OCI-LY7 (cell line): Measurements from ENCODE around the gene TEKT5. TPM values are rescaled to one million over a fixed set of nuclear protein-coding genes. Genes with fewer than 3 reads are reported as not detected.
A peak's percentile ranks its signal among the peaks of the same experiment; 100 is the strongest.

ENCODE experiments used
- Bru-seq: library from RNA; stranded (reverse); fragments of 400-500 nt; gene quantifications from one replicate; lab custom pipeline; 2021; lab: Mats Ljungman, UMichigan
- BruChase-seq, 2 experiments: library from RNA; stranded (reverse); fragments of 400-500 nt; gene quantifications; one replicate each; lab custom pipeline; 2021; lab: Mats Ljungman, UMichigan
- BruUV-seq: library from RNA; stranded (reverse); fragments of 400-500 nt; replicated peaks from 2 replicates; lab custom pipeline; 2021; lab: Mats Ljungman, UMichigan
- CTCF ChIA-PET: fragments of 300-600 bp; sonication (Branson Sonifier 250); formaldehyde crosslinking; loops from one replicate; lab custom pipeline; 2022; ENCODE audit warnings: antibody characterized with exemption; ENCODE audit not compliant: unreplicated experiment; lab: Charles Lee
- POLR2A ChIA-PET: fragments of 300-600 bp; sonication (Branson Sonifier 250); formaldehyde crosslinking; loops from one replicate; lab custom pipeline; 2022; ENCODE audit warnings: antibody characterized with exemption; lab: Charles Lee
- DNase-seq: peaks from one replicate; pipeline ENCODE4 v3.0.0-alpha.2; 2015; ENCODE audit warnings: low spot score
- H2AFZ ChIP-seq: fragments of 200-600 bp; sonication (generic), shearing (Covaris generic); 2 replicates; pipeline ENCODE4 v1.6.1; 2014; ENCODE audit warnings: mild to moderate bottlenecking, antibody characterized with exemption, low read length, moderate library complexity
- H3K27ac ChIP-seq: fragments of 200-600 bp; sonication (generic); 2 replicates; pipeline ENCODE4 v1.5.1; 2014; ENCODE audit warnings: mixed run types, low read depth, mild to moderate bottlenecking, moderate library complexity, low read length, inconsistent platforms; ENCODE audit not compliant: poor library complexity, severe bottlenecking
- H3K36me3 ChIP-seq: fragments of 200-600 bp; sonication (generic); 2 replicates; pipeline ENCODE4 v1.6.1; 2014; ENCODE audit warnings: mild to moderate bottlenecking, antibody characterized with exemption, low read length, moderate library complexity, mixed read lengths; ENCODE audit not compliant: insufficient read depth
- H3K4me1 ChIP-seq: fragments of 200-600 bp; sonication (generic); 2 replicates; pipeline ENCODE4 v1.5.1; 2014; ENCODE audit warnings: mild to moderate bottlenecking, low read length; ENCODE audit not compliant: insufficient read depth, poor library complexity, severe bottlenecking
- H3K4me2 ChIP-seq: fragments of 200-600 bp; sonication (generic); 2 replicates; pipeline ENCODE4 v1.6.1; 2014; ENCODE audit warnings: mild to moderate bottlenecking, low read length
- H3K4me3 ChIP-seq: fragments of 200-600 bp; sonication (generic); 2 replicates; pipeline ENCODE4 v1.5.1; 2014; ENCODE audit warnings: mild to moderate bottlenecking, low read depth, low read length; ENCODE audit not compliant: poor library complexity, severe bottlenecking
- H3K79me2 ChIP-seq: fragments of 200-600 bp; sonication (generic); 2 replicates; pipeline ENCODE4 v1.6.1; 2016; ENCODE audit warnings: low read depth, mild to moderate bottlenecking, low read length, moderate library complexity, mixed read lengths; ENCODE audit not compliant: insufficient read depth
- H3K9me2 ChIP-seq: fragments of 200-600 bp; sonication (generic); 2 replicates; pipeline ENCODE4 v1.6.1; 2016; ENCODE audit warnings: mild to moderate bottlenecking, low read length, mixed read lengths; ENCODE audit not compliant: insufficient read depth
- H3K9me3 ChIP-seq: fragments of 200-600 bp; sonication (generic); 2 replicates; pipeline ENCODE4 v1.6.1; 2014; ENCODE audit warnings: mild to moderate bottlenecking, mixed run types, low read length, mixed read lengths
- H4K20me1 ChIP-seq: fragments of 200-600 bp; sonication (generic); 2 replicates; pipeline ENCODE4 v1.6.1; 2014; ENCODE audit warnings: mild to moderate bottlenecking, antibody characterized with exemption, low read length, moderate library complexity, mixed read lengths; ENCODE audit not compliant: insufficient read depth
- CTCF ChIP-seq: fragments of 200-600 bp; sonication (generic); conservative IDR thresholded peaks from 2 replicates; pipeline ENCODE4 v1.5.1; 2014; ENCODE audit warnings: mild to moderate bottlenecking, antibody characterized with exemption, low read length, moderate library complexity, mixed read lengths
- EZH2phosphoT487 ChIP-seq: fragments of 200-600 bp; sonication (generic); IDR thresholded peaks from 2 replicates; pipeline ENCODE4 v1.6.1; 2018; ENCODE audit warnings: low read depth, borderline replicate concordance, mild to moderate bottlenecking, mixed run types, antibody characterized with exemption, low read length, moderate library complexity, mixed read lengths
- intact Hi-C: fragments of 100-400 bp; cut with micrococcal nuclease; formaldehyde crosslinking; loops from one replicate; pipeline ENCODE4 v1.10.0; 2022; ENCODE audit not compliant: unreplicated experiment
- long read RNA-seq: library from polyadenylated mRNA; stranded (forward); transcript quantifications from one replicate; pipeline ENCODE4 v2.0.0, GENCODE V29; 2022
- total RNA-seq, 2 experiments: library from RNA; depleted of rRNA in 1 of 2; stranded (reverse); fragments of >200 nt in 1 of 2; shearing (Covaris generic) in 1 of 2; gene quantifications; 2 replicates each; pipeline ENCODE4 v1.2.3, GENCODE V29; 2014 to 2022

Gene TEKT5
- total RNA-seq (2014; rRNA removed; shearing (Covaris generic)) (0.32 TPM in 1 of 2 replicates, not detected in the other), total RNA-seq (2022) (0.74 and 1.00 TPM in 2 replicates), Bru-seq, nascent RNA (percentile 11 among the genes with signal in this experiment), BruChase-seq, experiment 1, labeled RNA remaining after a 6-hour chase (percentile 17 among the genes with signal in this experiment), BruChase-seq, experiment 2, labeled RNA remaining after a 2-hour chase (percentile 17 among the genes with signal in this experiment)
- long read RNA-seq = 0 reads

- no peak for DNase-seq
- H2AFZ ChIP-seq = no peak within 1 kb of the TSS
- no peak within 1 kb of the TSS for H3K27ac ChIP-seq
- H3K9me3 ChIP-seq = no peaks in the 10 kb centered on the region
- ChIA-PET POLR2A (no interaction called here), CTCF (no interaction called here)
- TF ChIP-seq EZH2phosphoT487 (no peak), CTCF (no peak)
- H3K36me3 ChIP-seq = no peaks in the 10 kb centered on the region
- H3K4me2 ChIP-seq = no peak within 1 kb of the TSS
- no peaks in the 10 kb centered on the region for H3K79me2 ChIP-seq
- H3K9me2 ChIP-seq = no peaks in the 10 kb centered on the region
- no TSS peak for BruUV-seq
- intact Hi-C loops = no loop called here
- no peaks in the 10 kb centered on the region for H4K20me1 ChIP-seq
- no peak within 1 kb of the TSS for H3K4me3 ChIP-seq
- no peaks in the 10 kb centered on the region for H3K4me1 ChIP-seq
These were observed at the start of gene TEKT5 for GRCh38 chr16:10694830-10695229. Gene TEKT5, minus strand, starts transcription at chr16:10694930. Its CDS starts 57 bp downstream, at chr16:10694873.

GRCh38 chr16:10743610-10744369 lies 49.1 kb upstream of the TEKT5 start, which contains the start of gene NUBP1:
Gene NUBP1, plus strand, starts transcription at chr16:10743842. Its CDS starts 22 bp downstream, at chr16:10743864.
- POLR2A ChIA-PET = interaction anchor here (0.6 to 3.0 kb wide), 14 partner anchors 9 to 343 kb away, joined by 3 to 13 read pairs (median 4); partner anchors contain the start of genes CIITA and DEXI

GRCh38 chr16:10743227-10743609 lies 48.5 kb upstream of the TEKT5 start:
- peak overlapping the region; percentile 70 for H3K4me2 ChIP-seq
- BruUV-seq = TSS peak; percentile 91
- peaks cover 38% of the 10 kb centered on the region for H3K4me1 ChIP-seq
- H3K9me3 ChIP-seq = no peaks in the 10 kb centered on the region
- H3K79me2 ChIP-seq = peaks cover 6% of the 10 kb centered on the region; the same call in 1 of the 2 replicates
- DNase-seq = no peak
- no peaks in the 10 kb centered on the region for H4K20me1 ChIP-seq
- CTCF ChIA-PET = interaction anchor here (0.6 kb wide), 1 partner anchor 1054 kb away, joined by 3 read pairs; no protein-coding TSS in a partner anchor
- peak overlapping the region; percentile 70 for H3K4me3 ChIP-seq
- peak overlapping the region; percentile 73 for H2AFZ ChIP-seq
- TF ChIP-seq CTCF (no peak), EZH2phosphoT487 (no peak)
- H3K36me3 ChIP-seq = peaks cover 23% of the 10 kb centered on the region
- POLR2A ChIA-PET = interaction anchor here (0.7 to 3.0 kb wide), 4 partner anchors 10 to 343 kb away, joined by 3 to 13 read pairs (median 8); partner anchors contain the start of gene CIITA
- peak overlapping the region; percentile 75 for H3K27ac ChIP-seq
- intact Hi-C loops = loop anchor here (10.0 kb wide), 1 partner anchor 1648 kb away; the partner anchor contains the start of gene HAPSTR1
- H3K9me2 ChIP-seq = no peaks in the 10 kb centered on the region

More at GRCh38 chr16:10743610-10744369, 49.1 kb upstream of the TEKT5 start, which contains the start of gene NUBP1:
- H2AFZ ChIP-seq = peak within 1 kb of the TSS; percentile 73
- peak within 1 kb of the TSS; percentile 70 for H3K4me3 ChIP-seq
- DNase-seq = peak; percentile 95
- TF ChIP-seq EZH2phosphoT487 = no peak
- H3K4me2 ChIP-seq = peak within 1 kb of the TSS; percentile 91
- H3K4me1 ChIP-seq = peaks cover 32% of the 10 kb centered on the region
- H3K9me3 ChIP-seq = no peaks in the 10 kb centered on the region
- H3K36me3 ChIP-seq = peaks cover 28% of the 10 kb centered on the region
- peak within 1 kb of the TSS; percentile 75 for H3K27ac ChIP-seq
- peaks cover 6% of the 10 kb centered on the region; the same call in 1 of the 2 replicates for H3K79me2 ChIP-seq
- no peaks in the 10 kb centered on the region for H4K20me1 ChIP-seq
- H3K9me2 ChIP-seq = no peaks in the 10 kb centered on the region
- no TSS peak for BruUV-seq
- intact Hi-C loops = loop anchor here (2.0 to 10.0 kb wide), 3 partner anchors 133 to 1649 kb away; partner anchors contain the start of genes CIITA and HAPSTR1
- CTCF ChIA-PET = interaction anchor here (0.6 to 1.2 kb wide), 4 partner anchors 59 to 1054 kb away, joined by 3 to 7 read pairs (median 4); no protein-coding TSS in a partner anchor
